ENCODE results near the gene KLHL42.

Gene KLHL42

DNA sequence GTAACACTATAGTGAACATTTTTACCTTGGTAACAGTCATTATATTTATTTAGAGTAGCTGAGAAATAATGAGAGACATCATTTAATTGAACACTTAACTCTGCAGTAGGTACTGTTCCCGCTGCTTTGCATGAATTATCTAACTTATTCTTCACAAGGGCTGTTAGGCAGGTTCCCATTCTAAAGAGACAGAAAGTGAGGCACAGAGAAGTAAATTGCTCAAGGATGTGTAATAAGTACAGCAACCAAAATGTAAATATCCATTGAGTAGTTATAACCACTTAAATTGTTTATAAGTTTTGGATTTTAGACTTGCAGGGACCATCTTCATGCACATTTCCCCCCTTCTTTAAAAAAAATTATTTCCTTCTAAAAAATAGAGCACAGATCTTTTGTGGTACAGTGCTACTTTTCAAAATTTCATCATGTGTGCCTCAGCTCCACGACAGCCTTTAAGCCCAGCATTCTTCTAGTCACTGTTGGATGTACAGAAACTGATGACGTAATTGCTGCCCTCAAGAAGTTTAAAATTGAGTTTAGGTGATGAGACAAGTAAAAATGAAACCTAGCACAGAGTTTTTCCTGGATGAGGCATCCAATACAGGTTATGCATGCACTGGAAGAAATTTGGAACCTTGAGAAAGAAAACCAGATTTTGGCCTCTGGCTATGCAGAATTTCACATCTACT, 6.0 kb downstream of the KLHL42 start:
- peak overlapping the region; percentile 100 for H3K4me2 ChIP-seq (ENCODE audit: low read depth, low read length, poor library complexity, severe bottlenecking)

DNA sequence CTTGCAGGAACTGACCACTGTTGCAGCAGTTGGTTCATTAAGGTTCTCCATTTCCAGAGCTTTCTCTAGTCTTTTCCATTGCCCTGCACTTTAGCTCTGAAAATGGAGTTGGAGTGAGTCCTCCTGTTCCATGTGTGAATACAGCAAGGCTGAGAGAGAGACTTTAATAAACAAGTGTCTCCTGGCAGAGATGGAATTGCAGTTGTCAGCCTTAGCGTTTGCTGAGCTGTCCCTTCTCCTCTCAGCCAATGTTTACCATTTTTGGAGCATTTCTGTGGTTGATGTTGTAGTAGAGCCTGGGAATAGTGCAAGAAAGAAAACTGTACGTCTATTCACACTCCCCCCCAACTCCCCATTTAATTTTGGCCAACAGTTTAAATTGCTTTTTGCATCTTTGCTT, 7.5 kb downstream of the KLHL42 start:
- Histone ChIP-seq H3K4me1 (ENCODE audit: insufficient read depth, low read length, poor library complexity, severe bottlenecking) (peaks cover 44% of the 10 kb centered on the region), H3K79me2 (ENCODE audit: insufficient read depth, low read length) (peaks cover 70% of the 10 kb centered on the region), H3K4me3 (ENCODE audit: low read length, poor library complexity, severe bottlenecking) (peak overlapping the region; percentile 32), H3K4me2 (ENCODE audit: low read depth, low read length, poor library complexity, severe bottlenecking) (peak overlapping the region; percentile 100), H3F3A (ENCODE audit: low read depth) (no peaks in the 10 kb centered on the region), H3K36me3 (ENCODE audit: insufficient read depth, low read length) (peaks cover 10% of the 10 kb centered on the region; the same call in 1 of the 2 replicates), H2AFZ (ENCODE audit: low read length) (no peak overlapping the region), H3K9me3 (ENCODE audit: insufficient read depth, low read depth, low read length) (no peaks in the 10 kb centered on the region), H3K9ac (ENCODE audit: low read depth, low read length, poor library complexity, severe bottlenecking) (no peak overlapping the region), H4K20me1 (ENCODE audit: insufficient read depth, low read length, poor library complexity, severe bottlenecking) (peaks cover 32% of the 10 kb centered on the region), H3K27me3 (ENCODE audit: insufficient read depth, low read length, poor library complexity, severe bottlenecking) (no peaks in the 10 kb centered on the region), H3K9me2 (replicated peaks; ENCODE audit: low read depth, low read length) (no peaks in the 10 kb centered on the region)
- TF ChIP-seq, protein P1, sequence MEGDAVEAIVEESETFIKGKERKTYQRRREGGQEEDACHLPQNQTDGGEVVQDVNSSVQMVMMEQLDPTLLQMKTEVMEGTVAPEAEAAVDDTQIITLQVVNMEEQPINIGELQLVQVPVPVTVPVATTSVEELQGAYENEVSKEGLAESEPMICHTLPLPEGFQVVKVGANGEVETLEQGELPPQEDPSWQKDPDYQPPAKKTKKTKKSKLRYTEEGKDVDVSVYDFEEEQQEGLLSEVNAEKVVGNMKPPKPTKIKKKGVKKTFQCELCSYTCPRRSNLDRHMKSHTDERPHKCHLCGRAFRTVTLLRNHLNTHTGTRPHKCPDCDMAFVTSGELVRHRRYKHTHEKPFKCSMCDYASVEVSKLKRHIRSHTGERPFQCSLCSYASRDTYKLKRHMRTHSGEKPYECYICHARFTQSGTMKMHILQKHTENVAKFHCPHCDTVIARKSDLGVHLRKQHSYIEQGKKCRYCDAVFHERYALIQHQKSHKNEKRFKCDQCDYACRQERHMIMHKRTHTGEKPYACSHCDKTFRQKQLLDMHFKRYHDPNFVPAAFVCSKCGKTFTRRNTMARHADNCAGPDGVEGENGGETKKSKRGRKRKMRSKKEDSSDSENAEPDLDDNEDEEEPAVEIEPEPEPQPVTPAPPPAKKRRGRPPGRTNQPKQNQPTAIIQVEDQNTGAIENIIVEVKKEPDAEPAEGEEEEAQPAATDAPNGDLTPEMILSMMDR (conservative IDR thresholded peaks at IDR 0.05; ENCODE audit: low read length) = no peak
- no peak for TF ChIP-seq EZH2phosphoT487 (IDR thresholded peaks at IDR 0.05; ENCODE audit: borderline replicate concordance)

More for the DNA sequence above, 6.0 kb downstream of the KLHL42 start:
- H3K36me3 ChIP-seq (ENCODE audit: insufficient read depth, low read length) = no peaks in the 10 kb centered on the region; the same call in 1 of the 2 replicates
- peak overlapping the region; percentile 53 for H3K4me3 ChIP-seq (ENCODE audit: low read length, poor library complexity, severe bottlenecking)
- H3K27me3 ChIP-seq (ENCODE audit: insufficient read depth, low read length, poor library complexity, severe bottlenecking) = no peaks in the 10 kb centered on the region
- no peak overlapping the region for H3K9ac ChIP-seq (ENCODE audit: low read depth, low read length, poor library complexity, severe bottlenecking)
- H2AFZ ChIP-seq (ENCODE audit: low read length) = no peak overlapping the region
- no peak for TF ChIP-seq EZH2phosphoT487 (IDR thresholded peaks at IDR 0.05; ENCODE audit: borderline replicate concordance)
- TF ChIP-seq, protein P1 (conservative IDR thresholded peaks at IDR 0.05; ENCODE audit: low read length) = no peak
- peaks cover 85% of the 10 kb centered on the region for H3K79me2 ChIP-seq (ENCODE audit: insufficient read depth, low read length)
- peaks cover 40% of the 10 kb centered on the region for H4K20me1 ChIP-seq (ENCODE audit: insufficient read depth, low read length, poor library complexity, severe bottlenecking)
- H3K9me3 ChIP-seq (ENCODE audit: insufficient read depth, low read depth, low read length) = no peaks in the 10 kb centered on the region
- H3K9me2 ChIP-seq (replicated peaks; ENCODE audit: low read depth, low read length) = no peaks in the 10 kb centered on the region
- peaks cover 59% of the 10 kb centered on the region for H3K4me1 ChIP-seq (ENCODE audit: insufficient read depth, low read length, poor library complexity, severe bottlenecking)
- no peaks in the 10 kb centered on the region for H3F3A ChIP-seq (ENCODE audit: low read depth)

DNA sequence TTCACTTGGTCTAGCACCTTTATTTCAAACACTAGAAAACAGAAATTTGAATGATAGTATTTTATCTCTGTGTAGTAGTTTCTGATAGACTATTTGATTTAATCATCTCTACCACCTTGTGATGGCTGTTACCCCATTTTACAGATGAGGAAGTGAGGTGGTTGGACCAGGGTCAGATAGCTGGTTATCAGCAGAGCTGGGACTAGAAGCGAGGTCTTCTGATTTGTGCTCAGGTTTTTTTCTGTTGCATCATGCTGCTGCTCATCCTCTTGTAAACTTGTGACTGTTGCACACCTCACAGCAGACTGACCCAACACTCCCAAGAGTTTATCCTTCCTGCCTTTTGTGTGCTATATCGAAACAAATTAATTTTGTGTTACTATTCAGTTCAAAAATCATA, 10.1 kb downstream of the KLHL42 start:
- Histone ChIP-seq H3K9ac (ENCODE audit: low read depth, low read length, poor library complexity, severe bottlenecking) (no peak overlapping the region), H3K27me3 (ENCODE audit: insufficient read depth, low read length, poor library complexity, severe bottlenecking) (no peaks in the 10 kb centered on the region), H3K4me1 (ENCODE audit: insufficient read depth, low read length, poor library complexity, severe bottlenecking) (peaks cover 36% of the 10 kb centered on the region), H3K9me2 (replicated peaks; ENCODE audit: low read depth, low read length) (no peaks in the 10 kb centered on the region), H3F3A (ENCODE audit: low read depth) (no peaks in the 10 kb centered on the region), H3K4me2 (ENCODE audit: low read depth, low read length, poor library complexity, severe bottlenecking) (peak overlapping the region; percentile 100), H2AFZ (ENCODE audit: low read length) (no peak overlapping the region), H3K9me3 (ENCODE audit: insufficient read depth, low read depth, low read length) (no peaks in the 10 kb centered on the region), H4K20me1 (ENCODE audit: insufficient read depth, low read length, poor library complexity, severe bottlenecking) (peaks cover 22% of the 10 kb centered on the region), H3K36me3 (ENCODE audit: insufficient read depth, low read length) (peaks cover 36% of the 10 kb centered on the region; the same call in 1 of the 2 replicates), H3K4me3 (ENCODE audit: low read length, poor library complexity, severe bottlenecking) (no peak overlapping the region), H3K79me2 (ENCODE audit: insufficient read depth, low read length) (peaks cover 44% of the 10 kb centered on the region)
- no peak for TF ChIP-seq EZH2phosphoT487 (IDR thresholded peaks at IDR 0.05; ENCODE audit: borderline replicate concordance)
- TF ChIP-seq, protein P1 (conservative IDR thresholded peaks at IDR 0.05; ENCODE audit: low read length) = no peak

Measured in Loucy (cell line).